ENCODE measurements around the gene ANO10. TPM values are rescaled to one million over a fixed set of nuclear protein-coding genes. Genes with fewer than 3 reads are reported as not detected.
"Not testable (repeated sequence)": the region's sequence is repeated elsewhere in the genome, so short reads cannot be mapped to it uniquely, and the experiment has no call there.

Gene ANO10
- polyA plus RNA-seq, 4 donors: 37.5 to 50.5 (median 41.3) TPM

- DNase-seq (ENCODE audit: low read depth in 4 of 4, low spot score in 3 of 4): no peak
Observed at GRCh38 chr3:43362961-43363360, 258.9 kb downstream of the ANO10 start.

DNA sequence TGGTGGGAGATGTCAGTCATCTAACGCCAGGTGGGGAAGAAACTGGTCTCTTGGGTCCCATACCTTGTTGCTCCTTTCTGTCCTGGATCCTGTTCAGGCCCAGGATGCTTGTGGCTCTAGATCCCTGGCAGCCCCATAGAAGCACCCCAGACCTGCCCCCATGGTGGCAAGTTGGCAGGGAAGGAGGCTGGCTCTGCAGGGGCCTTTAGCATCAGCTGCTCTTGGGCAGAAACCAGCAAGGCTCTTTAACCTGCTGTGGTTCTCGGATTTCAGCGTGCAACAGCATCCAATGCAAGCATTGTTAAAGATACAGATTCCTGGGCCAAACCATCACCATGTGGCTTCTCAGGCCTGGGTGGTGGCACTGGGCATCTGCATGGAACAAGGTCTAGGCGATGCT lies 259.6 kb downstream of the ANO10 start:
- DNase-seq (ENCODE audit: low read depth in 4 of 4, low spot score in 3 of 4): no peak

- DNase-seq (ENCODE audit: low read depth in 4 of 4, low spot score in 3 of 4): no peak
Observed at GRCh38 chr3:43361077-43361476, 260.7 kb downstream of the ANO10 start.

- not testable (repeated sequence) for DNase-seq (ENCODE audit: low read depth in 4 of 4, low spot score in 3 of 4)
Observed at GRCh38 chr3:43356033-43356432, 265.8 kb downstream of the ANO10 start.

DNA sequence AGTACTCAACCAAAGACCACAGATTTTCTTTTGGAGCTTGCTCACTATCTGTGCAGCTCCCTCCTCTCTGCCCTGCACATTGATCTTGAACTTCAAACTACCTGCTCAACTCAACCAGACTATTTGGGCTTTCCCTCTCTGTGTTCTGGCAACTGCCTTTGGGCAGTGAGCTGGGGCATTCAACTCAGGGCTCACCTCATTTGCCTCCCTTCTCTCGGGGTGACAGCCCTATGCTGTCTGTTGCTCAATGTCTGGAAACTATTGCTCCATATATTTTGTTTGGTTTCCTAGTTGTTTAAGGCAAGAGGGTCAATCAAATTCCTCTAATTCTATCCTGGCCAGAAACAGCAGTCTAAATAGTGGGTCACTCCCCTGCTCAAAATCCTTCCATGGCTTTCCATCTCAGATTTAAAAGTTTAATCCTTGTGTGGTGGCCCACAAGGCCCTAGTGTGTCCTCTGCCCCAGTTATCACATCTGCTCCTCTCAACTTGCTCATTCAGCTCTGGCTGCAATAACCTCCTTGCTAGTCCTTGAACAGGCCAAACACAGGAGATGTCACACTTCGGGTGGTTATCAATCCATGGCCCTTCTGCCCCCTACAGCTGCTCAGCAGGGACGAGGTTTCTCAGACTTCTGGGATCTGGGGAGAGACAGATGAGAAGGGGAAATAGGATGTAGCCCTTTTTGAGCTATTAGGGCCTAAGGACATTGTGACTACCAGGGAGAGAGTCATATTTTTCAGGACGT lies 267.7 kb downstream of the ANO10 start:
- no peak for DNase-seq (ENCODE audit: low read depth in 4 of 4, low spot score in 3 of 4)

DNA sequence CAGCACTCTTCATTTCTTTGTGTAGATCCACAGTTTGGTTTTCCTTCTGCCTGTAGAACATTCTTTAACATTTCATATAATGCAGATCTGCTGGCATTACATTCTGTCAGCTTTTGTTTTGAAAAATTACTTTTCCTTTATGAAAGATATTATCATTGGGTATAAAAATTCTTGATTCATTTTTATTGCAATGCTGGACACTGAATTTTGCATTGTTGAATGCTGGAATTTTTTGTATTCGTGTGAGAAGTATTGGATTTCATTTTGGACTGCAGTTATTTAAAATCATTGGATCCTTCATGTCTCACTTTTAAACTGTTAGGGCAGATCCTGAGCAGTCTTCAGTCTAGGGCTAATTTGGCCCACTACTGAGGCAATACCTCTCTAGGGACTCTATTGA lies 268.4 kb downstream of the ANO10 start:
- DNase-seq (ENCODE audit: low read depth in 4 of 4, low spot score in 3 of 4): no peak

GRCh38 chr3:43349716-43350115 lies 272.1 kb downstream of the ANO10 start:
- no peak for DNase-seq (ENCODE audit: low read depth in 4 of 4, low spot score in 3 of 4)

GRCh38 chr3:43348852-43349574 lies 272.8 kb downstream of the ANO10 start:
- no peak for DNase-seq (ENCODE audit: low read depth in 4 of 4, low spot score in 3 of 4)

- DNase-seq (ENCODE audit: low read depth in 4 of 4, low spot score in 3 of 4): no peak
Observed at GRCh38 chr3:43348350-43348749, 273.5 kb downstream of the ANO10 start.

DNA sequence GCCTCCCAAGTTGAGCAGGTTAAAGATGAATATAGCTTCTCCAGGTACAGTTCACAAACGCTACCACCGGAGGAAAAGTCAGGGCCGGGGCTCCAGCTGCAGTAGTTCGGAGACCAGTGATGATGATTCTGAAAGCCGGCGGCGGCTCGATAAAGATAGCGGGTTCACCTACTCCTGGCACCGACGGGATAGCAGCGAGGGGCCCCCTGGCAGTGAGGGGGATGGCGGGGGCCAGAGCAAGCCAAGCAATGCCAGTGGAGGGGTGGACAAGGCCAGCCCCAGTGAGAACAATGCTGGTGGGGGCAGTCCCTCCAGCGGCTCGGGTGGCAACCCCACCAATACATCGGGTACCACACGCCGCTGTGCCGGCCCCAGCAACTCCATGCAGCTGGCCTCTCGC lies 274.0 kb downstream of the ANO10 start:
- no peak for DNase-seq (ENCODE audit: low read depth in 4 of 4, low spot score in 3 of 4)

- no peak for DNase-seq (ENCODE audit: low read depth in 4 of 4, low spot score in 3 of 4)
Observed at GRCh38 chr3:43346978-43347749, 274.6 kb downstream of the ANO10 start.

DNA sequence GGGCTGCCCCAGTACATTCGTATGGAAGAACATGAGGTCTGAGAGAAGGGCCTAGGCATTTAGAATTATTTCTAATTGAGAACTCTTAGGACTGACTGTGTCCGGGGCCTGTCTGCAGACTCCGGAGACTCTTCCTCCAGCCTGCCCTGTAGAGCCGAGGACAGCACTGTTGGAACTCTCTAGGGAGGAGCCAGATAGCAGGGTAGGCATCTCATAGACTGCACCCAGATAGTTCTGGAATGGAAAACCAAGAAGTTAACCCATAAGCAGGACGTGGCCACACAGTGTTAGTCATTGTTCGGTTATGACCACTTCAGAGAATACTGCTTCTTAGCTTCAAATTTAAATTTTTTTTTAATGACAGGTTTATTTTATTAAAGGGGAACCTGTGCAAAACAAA lies 275.9 kb downstream of the ANO10 start:
- no peak for DNase-seq (ENCODE audit: low read depth in 4 of 4, low spot score in 3 of 4)

DNA sequence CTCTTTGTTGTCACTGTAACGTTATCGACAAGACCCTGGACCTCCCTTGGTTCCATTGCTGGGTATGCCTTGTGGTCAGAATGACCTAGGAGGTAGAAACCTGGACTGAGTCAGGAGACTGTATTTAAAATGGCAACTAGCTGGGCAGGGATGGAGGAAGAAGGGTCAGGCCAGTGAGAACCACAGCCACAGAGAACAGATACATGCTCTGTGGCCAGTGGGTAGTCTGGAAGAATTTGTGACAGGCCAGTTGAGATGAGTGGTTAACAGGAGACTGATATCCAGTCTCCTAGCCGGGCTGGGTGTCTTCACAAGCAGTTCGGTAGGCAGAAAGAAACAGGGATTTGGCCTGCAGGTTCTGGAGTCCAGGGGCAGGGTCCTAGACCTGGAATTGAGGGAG lies 276.6 kb downstream of the ANO10 start:
- DNase-seq (ENCODE audit: low read depth in 4 of 4, low spot score in 3 of 4): no peak

- DNase-seq (ENCODE audit: low read depth in 4 of 4, low spot score in 3 of 4): no peak
Observed at GRCh38 chr3:43344520-43344919, 277.3 kb downstream of the ANO10 start.

DNA sequence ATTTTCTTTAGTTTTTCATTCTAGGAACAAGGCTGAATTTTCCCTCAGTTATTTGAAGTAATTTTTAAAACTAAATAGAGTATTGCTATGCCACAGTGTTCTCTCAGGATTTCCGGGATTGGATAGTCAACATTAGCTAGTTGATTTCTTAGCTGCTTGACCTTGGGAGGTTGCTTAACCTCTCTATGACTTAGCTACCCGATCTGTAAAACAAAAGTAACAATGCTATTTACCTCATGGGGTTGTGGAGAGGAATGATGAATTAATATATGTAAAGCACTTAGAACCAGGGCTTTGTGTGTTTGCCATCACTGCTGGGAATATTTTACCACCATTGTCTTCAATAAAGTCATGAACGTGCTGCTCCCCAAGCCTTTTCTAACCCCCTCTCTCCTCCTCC lies 278.0 kb downstream of the ANO10 start:
- DNase-seq (ENCODE audit: low read depth in 4 of 4, low spot score in 3 of 4): no peak

DNA sequence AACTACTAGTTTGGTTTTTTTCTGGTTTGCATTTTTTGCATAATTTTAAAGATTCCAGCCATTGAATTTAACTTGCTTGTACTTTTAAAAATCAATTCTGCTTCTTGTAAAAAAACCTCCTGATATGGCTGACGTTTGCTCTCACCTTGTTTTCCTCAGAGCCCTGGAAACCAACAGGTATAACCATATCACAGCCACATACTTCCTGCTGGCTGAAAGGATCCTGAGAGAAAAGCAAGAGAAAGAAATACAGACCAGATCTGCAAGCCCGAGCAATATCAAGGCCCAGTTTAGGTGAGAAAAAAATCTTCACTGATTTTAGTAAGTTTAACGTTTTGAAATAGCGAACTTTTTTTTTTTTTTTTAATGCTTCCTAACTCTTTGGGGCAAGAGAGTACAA lies 278.6 kb downstream of the ANO10 start:
- DNase-seq (ENCODE audit: low read depth in 4 of 4, low spot score in 3 of 4): no peak

DNA sequence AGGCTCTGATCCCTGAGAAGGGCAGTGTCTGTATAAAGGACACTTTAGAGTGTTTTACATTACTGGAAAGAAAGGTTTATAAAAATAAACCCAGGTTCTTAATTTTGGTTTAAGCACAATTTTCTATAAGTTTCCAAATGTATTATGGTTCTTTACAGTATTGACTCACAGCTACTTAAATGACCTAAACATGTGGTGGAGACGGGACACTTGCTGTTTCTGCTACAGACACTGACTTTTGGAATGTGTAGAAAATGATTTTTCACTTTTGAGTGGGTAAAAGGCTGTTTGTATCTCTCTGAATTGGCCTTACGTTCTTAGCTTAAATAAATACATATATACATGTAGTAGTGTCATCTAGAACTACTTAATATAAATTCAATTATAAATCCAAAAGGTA lies 280.0 kb downstream of the ANO10 start:
- no peak for DNase-seq (ENCODE audit: low read depth in 4 of 4, low spot score in 3 of 4)

GRCh38 chr3:43340403-43340802 lies 281.4 kb downstream of the ANO10 start:
- DNase-seq (ENCODE audit: low read depth in 4 of 4, low spot score in 3 of 4): no peak

- no peak for DNase-seq (ENCODE audit: low read depth in 4 of 4, low spot score in 3 of 4)
Observed at GRCh38 chr3:43338295-43338694, 283.5 kb downstream of the ANO10 start.

DNA sequence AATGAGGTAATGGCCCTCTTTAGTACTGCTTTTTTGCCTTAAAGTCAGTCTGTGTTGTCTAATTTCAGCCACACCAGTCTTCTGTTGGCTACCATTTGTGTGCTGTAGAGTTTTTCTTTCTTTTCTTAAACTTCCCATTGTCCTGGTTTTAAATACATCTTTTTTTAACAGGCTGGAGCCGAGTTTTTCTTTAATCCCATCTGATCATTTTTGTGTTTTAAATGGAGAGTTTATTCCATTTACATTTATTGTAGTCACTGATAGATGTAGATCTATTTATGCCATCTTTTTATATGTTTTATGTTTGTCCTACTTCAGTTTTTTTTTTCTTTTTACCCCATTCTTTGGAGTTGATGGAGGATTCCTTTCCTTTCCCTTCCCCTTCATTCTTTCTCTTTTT lies 286.0 kb downstream of the ANO10 start:
- DNase-seq (ENCODE audit: low read depth in 4 of 4, low spot score in 3 of 4): no peak

DNA sequence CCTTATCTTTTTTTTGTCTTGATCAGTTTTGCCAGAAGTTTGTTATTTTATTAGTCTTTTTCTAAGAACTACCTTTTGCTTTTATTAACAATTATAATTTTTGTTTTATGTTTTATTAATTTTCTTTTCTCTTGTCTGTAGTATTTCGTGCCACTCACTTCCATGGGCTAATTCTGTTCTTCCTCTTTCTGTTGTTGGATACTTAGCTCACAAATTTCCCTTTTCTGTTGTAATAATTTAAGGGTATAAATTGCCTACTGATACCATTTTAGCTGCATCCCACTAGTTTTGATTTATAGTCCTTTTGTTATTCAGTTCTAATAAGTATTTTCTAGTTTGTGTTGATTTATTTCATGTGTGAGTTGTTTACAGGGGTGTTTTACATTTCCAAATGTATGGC lies 286.8 kb downstream of the ANO10 start:
- DNase-seq (ENCODE audit: low read depth in 4 of 4, low spot score in 3 of 4): no peak

DNA sequence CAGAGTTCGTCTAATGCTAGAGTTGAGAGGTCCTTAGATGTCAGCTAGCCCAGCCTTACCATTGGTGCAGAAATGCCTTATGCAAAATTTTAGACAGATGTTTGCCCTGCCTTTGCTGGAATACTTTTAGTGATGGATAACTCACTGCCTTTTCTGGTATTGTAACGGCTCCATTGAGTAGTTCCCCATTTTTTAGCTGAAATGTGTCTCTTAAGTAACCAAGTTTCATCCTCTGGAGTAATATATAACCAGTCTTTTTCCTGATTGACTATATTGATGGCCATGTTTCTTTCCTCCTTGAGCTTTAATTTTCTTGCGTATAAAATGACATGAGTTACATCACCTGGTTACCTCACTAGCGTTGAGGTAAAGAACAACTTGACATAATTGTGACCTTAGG lies 290.4 kb downstream of the ANO10 start:
- no peak for DNase-seq (ENCODE audit: low read depth in 4 of 4, low spot score in 3 of 4)
